HG03196 (cell line): ENCODE measurements around the gene RNH1.

Experiments used
- ATAC-seq: cut with Tn5 transposase; IDR thresholded peaks from one replicate; pipeline ENCODE4 v1.9.1; 2021; ENCODE audit not compliant: unreplicated experiment

The RNH1 gene

GRCh38 chr11:459511-460220 lies 47.4 kb downstream of the RNH1 start:
- ATAC-seq, result no peak

GRCh38 chr11:457111-457760 lies 49.8 kb downstream of the RNH1 start:
- ATAC-seq, result no peak

GRCh38 chr11:456533-456932 lies 50.5 kb downstream of the RNH1 start:
- no peak for ATAC-seq

GRCh38 chr11:455566-456147 lies 51.4 kb downstream of the RNH1 start:
- no peak for ATAC-seq

- no peak for ATAC-seq
These were observed 52.1 kb downstream of the RNH1 start for GRCh38 chr11:454801-455565.

- ATAC-seq, result no peak
These were observed 53.0 kb downstream of the RNH1 start for GRCh38 chr11:454043-454442.

GRCh38 chr11:453564-453963 lies 53.5 kb downstream of the RNH1 start:
- no peak for ATAC-seq

- no peak for ATAC-seq
These were observed 54.0 kb downstream of the RNH1 start for GRCh38 chr11:452916-453527.

- ATAC-seq, result no peak
These were observed 54.8 kb downstream of the RNH1 start for GRCh38 chr11:452203-452744.

- ATAC-seq, result no peak
These were observed 55.3 kb downstream of the RNH1 start for GRCh38 chr11:451738-452137.

- peak; percentile 7 for ATAC-seq
These were observed 56.1 kb downstream of the RNH1 start for GRCh38 chr11:450809-451451.

- peak; percentile 75 for ATAC-seq
These were observed 56.9 kb downstream of the RNH1 start, which contains the start of gene PTDSS2 for GRCh38 chr11:449889-450808. PTDSS2 (plus strand) TSS chr11:450279; CDS start chr11:450456, 177 bp downstream.

- ATAC-seq, result peak; percentile 42
These were observed 58.9 kb downstream of the RNH1 start for GRCh38 chr11:447923-448731.

GRCh38 chr11:446891-447290 lies 60.2 kb downstream of the RNH1 start:
- ATAC-seq, result no peak

- ATAC-seq, result no peak
These were observed 61.1 kb downstream of the RNH1 start for GRCh38 chr11:445765-446588.
